Peyer's patch (tissue), 4 donors: Measurements from ENCODE around the gene ITGB4.

Source experiments
- POLR2A ChIP-seq, 2 donors: fragments of 450-650 bp; IDR thresholded peaks; one replicate each; pipeline ENCODE4 v1.5.1; 2017; ENCODE audit warnings: antibody characterized with exemption in 2 of 2, mild to moderate bottlenecking in 2 of 2, moderate library complexity in 2 of 2
- TF ChIP-seq, protein P1 (sequence below), 6 experiments: fragments of 450-650 bp in 4 of 6; fragments of 200-600 bp in 2 of 6; sonication (generic) in 1 of 6; IDR thresholded peaks; one replicate each; pipeline ENCODE4 v1.5.1; 2017 to 2019; ENCODE audit warnings: antibody characterized with exemption in 6 of 6, mild to moderate bottlenecking in 3 of 6, moderate library complexity in 1 of 6

DNA sequence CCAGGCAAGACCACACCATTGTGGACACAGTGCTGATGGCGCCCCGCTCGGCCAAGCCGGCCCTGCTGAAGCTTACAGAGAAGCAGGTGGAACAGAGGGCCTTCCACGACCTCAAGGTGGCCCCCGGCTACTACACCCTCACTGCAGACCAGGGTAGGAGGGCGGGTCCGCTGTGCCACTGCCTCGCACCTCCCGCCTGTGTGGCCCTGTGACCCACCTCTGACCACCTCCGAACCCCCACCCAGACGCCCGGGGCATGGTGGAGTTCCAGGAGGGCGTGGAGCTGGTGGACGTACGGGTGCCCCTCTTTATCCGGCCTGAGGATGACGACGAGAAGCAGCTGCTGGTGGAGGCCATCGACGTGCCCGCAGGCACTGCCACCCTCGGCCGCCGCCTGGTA is 21.1 kb downstream of the ITGB4 start:
- TF ChIP-seq, protein P1, sequence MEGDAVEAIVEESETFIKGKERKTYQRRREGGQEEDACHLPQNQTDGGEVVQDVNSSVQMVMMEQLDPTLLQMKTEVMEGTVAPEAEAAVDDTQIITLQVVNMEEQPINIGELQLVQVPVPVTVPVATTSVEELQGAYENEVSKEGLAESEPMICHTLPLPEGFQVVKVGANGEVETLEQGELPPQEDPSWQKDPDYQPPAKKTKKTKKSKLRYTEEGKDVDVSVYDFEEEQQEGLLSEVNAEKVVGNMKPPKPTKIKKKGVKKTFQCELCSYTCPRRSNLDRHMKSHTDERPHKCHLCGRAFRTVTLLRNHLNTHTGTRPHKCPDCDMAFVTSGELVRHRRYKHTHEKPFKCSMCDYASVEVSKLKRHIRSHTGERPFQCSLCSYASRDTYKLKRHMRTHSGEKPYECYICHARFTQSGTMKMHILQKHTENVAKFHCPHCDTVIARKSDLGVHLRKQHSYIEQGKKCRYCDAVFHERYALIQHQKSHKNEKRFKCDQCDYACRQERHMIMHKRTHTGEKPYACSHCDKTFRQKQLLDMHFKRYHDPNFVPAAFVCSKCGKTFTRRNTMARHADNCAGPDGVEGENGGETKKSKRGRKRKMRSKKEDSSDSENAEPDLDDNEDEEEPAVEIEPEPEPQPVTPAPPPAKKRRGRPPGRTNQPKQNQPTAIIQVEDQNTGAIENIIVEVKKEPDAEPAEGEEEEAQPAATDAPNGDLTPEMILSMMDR (IDR thresholded peaks at IDR 0.05), result no peak
- TF ChIP-seq POLR2A (IDR thresholded peaks at IDR 0.05), result no peak
